ENCODE results near the gene PLPPR3.
"Not testable (repeated sequence)": the region's sequence is repeated elsewhere in the genome, so short reads cannot be mapped to it uniquely, and the experiment has no call there.

PLPPR3 gene

GRCh38 chr19:855142-855541, 33.4 kb upstream of the PLPPR3 start:
- Histone ChIP-seq H3K4me3 (replicated peaks; ENCODE audit: low read depth, low read length) (no peak overlapping the region), H3K27me3 (replicated peaks; ENCODE audit: control insufficient read depth, insufficient read depth, low read length) (peaks cover 1% of the 10 kb centered on the region), H3K36me3 (ENCODE audit: control insufficient read depth, insufficient read depth, low read length) (no peaks in the 10 kb centered on the region)
- no peak for DNase-seq (ENCODE audit: extremely low read depth, insufficient read length)
- TF ChIP-seq, protein P1, sequence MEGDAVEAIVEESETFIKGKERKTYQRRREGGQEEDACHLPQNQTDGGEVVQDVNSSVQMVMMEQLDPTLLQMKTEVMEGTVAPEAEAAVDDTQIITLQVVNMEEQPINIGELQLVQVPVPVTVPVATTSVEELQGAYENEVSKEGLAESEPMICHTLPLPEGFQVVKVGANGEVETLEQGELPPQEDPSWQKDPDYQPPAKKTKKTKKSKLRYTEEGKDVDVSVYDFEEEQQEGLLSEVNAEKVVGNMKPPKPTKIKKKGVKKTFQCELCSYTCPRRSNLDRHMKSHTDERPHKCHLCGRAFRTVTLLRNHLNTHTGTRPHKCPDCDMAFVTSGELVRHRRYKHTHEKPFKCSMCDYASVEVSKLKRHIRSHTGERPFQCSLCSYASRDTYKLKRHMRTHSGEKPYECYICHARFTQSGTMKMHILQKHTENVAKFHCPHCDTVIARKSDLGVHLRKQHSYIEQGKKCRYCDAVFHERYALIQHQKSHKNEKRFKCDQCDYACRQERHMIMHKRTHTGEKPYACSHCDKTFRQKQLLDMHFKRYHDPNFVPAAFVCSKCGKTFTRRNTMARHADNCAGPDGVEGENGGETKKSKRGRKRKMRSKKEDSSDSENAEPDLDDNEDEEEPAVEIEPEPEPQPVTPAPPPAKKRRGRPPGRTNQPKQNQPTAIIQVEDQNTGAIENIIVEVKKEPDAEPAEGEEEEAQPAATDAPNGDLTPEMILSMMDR (IDR thresholded peaks at IDR 0.05; ENCODE audit: insufficient read depth, low read length, poor library complexity, severe bottlenecking), result no peak

DNA sequence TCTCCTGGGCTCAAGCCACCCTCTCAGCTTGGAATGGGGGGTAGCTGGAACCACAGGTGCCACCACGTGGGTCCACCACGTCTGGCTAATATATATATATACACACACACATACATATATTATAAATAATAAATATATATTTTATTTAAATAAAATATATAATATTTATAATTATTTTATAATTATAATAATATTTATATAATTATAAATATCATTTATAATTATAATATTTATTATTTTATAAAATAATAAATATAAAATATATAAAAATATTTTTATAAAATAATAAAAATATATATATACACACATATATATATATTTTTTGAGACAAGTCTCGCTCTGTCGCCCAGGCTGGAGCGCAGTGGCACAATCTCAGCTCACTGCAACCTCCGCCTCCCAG, 32.8 kb upstream of the PLPPR3 start:
- H3K36me3 ChIP-seq (ENCODE audit: control insufficient read depth, insufficient read depth, low read length), result no peaks in the 10 kb centered on the region
- H3K27me3 ChIP-seq (replicated peaks; ENCODE audit: control insufficient read depth, insufficient read depth, low read length), result peaks cover 1% of the 10 kb centered on the region
- DNase-seq (ENCODE audit: extremely low read depth, insufficient read length), result no peak
- TF ChIP-seq, protein P1 (IDR thresholded peaks at IDR 0.05; ENCODE audit: insufficient read depth, low read length, poor library complexity, severe bottlenecking), result no peak
- no peak overlapping the region for H3K4me3 ChIP-seq (replicated peaks; ENCODE audit: low read depth, low read length)

DNA sequence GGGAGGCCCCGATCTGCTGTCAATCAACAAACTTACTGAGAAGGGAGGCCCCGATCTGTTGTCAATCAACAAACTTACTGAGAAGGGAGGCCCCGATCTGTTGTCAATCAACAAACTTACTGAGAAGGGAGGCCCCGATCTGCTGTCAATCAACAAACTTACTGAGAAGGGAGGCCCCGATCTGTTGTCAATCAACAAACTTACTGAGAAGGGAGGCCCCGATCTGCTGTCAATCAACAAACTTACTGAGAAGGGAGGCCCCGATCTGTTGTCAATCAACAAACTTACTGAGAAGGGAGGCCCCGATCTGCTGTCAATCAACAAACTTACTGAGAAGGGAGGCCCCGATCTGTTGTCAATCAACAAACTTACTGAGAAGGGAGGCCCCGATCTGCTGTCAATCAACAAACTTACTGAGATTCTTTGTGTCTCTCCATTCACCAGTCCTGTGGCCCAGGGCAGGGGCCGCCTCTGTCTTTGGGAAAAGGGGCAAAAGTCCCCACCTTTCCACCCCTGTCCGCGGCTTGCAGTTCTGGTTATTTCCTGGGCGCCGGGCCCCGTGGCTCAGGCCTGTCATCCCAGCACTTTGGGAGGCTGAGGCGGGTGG, 32.0 kb upstream of the PLPPR3 start:
- not testable (repeated sequence) for H3K36me3 ChIP-seq (ENCODE audit: control insufficient read depth, insufficient read depth, low read length); DNase-seq (ENCODE audit: extremely low read depth, insufficient read length); H3K4me3 ChIP-seq (replicated peaks; ENCODE audit: low read depth, low read length); H3K27me3 ChIP-seq (replicated peaks; ENCODE audit: control insufficient read depth, insufficient read depth, low read length)

- H3K27me3 ChIP-seq (replicated peaks; ENCODE audit: control insufficient read depth, insufficient read depth, low read length), result peaks cover 1% of the 10 kb centered on the region
Measured at GRCh38 chr19:853014-853585, 31.3 kb upstream of the PLPPR3 start.

GRCh38 chr19:852136-853013, 30.6 kb upstream of the PLPPR3 start, which contains the start of gene ELANE:
TSS of gene ELANE (plus strand) at chr19:852303. CDS start at chr19:852329, 26 bp downstream.
- TF ChIP-seq, protein P1 (IDR thresholded peaks at IDR 0.05; ENCODE audit: insufficient read depth, low read length, poor library complexity, severe bottlenecking), result no peak
- Histone ChIP-seq H3K4me3 (replicated peaks; ENCODE audit: low read depth, low read length) (no peak within 1 kb of the TSS), H3K27me3 (replicated peaks; ENCODE audit: control insufficient read depth, insufficient read depth, low read length) (peaks cover 1% of the 10 kb centered on the region), H3K36me3 (ENCODE audit: control insufficient read depth, insufficient read depth, low read length) (no peaks in the 10 kb centered on the region)
- no peak for DNase-seq (ENCODE audit: extremely low read depth, insufficient read length)

More at GRCh38 chr19:853014-853585, 31.3 kb upstream of the PLPPR3 start:
- DNase-seq (ENCODE audit: extremely low read depth, insufficient read length), result no peak
- TF ChIP-seq, protein P1 (IDR thresholded peaks at IDR 0.05; ENCODE audit: insufficient read depth, low read length, poor library complexity, severe bottlenecking), result no peak
- H3K36me3 ChIP-seq (ENCODE audit: control insufficient read depth, insufficient read depth, low read length), result no peaks in the 10 kb centered on the region
- no peak overlapping the region for H3K4me3 ChIP-seq (replicated peaks; ENCODE audit: low read depth, low read length)

DNA sequence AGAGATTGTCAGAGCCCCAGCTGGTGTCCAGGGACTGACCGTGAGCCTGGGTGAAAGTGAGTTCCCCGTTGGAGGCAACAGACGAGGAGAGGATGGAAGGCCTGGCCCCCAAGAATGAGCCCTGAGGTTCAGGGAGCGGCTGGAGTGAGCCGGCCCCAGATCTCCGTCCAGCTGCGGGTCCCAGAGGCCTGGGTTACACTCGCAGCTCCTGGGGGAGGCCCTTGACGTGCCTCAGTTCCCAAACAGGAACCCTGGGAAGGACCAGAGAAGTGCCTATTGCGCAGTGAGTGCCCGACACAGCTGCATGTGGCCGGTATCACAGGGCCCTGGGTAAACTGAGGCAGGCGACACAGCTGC, 29.2 kb upstream of the PLPPR3 start:
- Histone ChIP-seq H3K36me3 (ENCODE audit: control insufficient read depth, insufficient read depth, low read length) (no peaks in the 10 kb centered on the region), H3K4me3 (replicated peaks; ENCODE audit: low read depth, low read length) (no peak overlapping the region), H3K27me3 (replicated peaks; ENCODE audit: control insufficient read depth, insufficient read depth, low read length) (peaks cover 1% of the 10 kb centered on the region)
- no peak for DNase-seq (ENCODE audit: extremely low read depth, insufficient read length)
- TF ChIP-seq, protein P1 (IDR thresholded peaks at IDR 0.05; ENCODE audit: insufficient read depth, low read length, poor library complexity, severe bottlenecking), result no peak

Data from GM06990 (cell line).